Measurements from ENCODE around the gene TNIK. TPM values are rescaled to one million over a fixed set of nuclear protein-coding genes. Genes with fewer than 3 reads are reported as not detected.

The TNIK gene
- total and polyA plus RNA-seq, 4 donors, result 3.7 to 9.8 (median 5.2) TPM

GRCh38 chr3:171335559-171335958, 124.6 kb downstream of the TNIK start:
- Histone ChIP-seq H3K4me3 (ENCODE audit: low read depth in 1 of 3, low read length in 3 of 3) (no peak overlapping the region), H3K27me3 (ENCODE audit: control insufficient read depth in 4 of 4, insufficient read depth in 4 of 4, low read length in 3 of 4) (no peaks in the 10 kb centered on the region), H3K36me3 (ENCODE audit: control insufficient read depth in 4 of 4, insufficient read depth in 3 of 4, low read depth in 1 of 4, low read length in 3 of 4) (no peaks in the 10 kb centered on the region), H3K9ac (ENCODE audit: low read depth in 1 of 2, low read length in 2 of 2) (no peak overlapping the region), H3K9me3 (ENCODE audit: control insufficient read depth in 4 of 4, low read length in 3 of 4) (no peaks in the 10 kb centered on the region), H3K4me1 (ENCODE audit: control insufficient read depth in 4 of 4, insufficient read depth in 4 of 4, low read length in 3 of 4) (peaks cover 6 to 17% (median 14%) of the 10 kb centered on the region in 4 donors), H3K27ac (ENCODE audit: low read depth in 1 of 2, low read length in 2 of 2) (no peak overlapping the region)
- 87% methylated on average over 3 of the region's 3 CpGs for WGBS
- TF ChIP-seq TAF1 (conservative IDR thresholded peaks at IDR 0.05), result no peak
- DNase-seq (ENCODE audit: low spot score), result no peak

- Histone ChIP-seq H3K9ac (ENCODE audit: low read depth in 1 of 2, low read length in 2 of 2) (no peak overlapping the region), H3K27me3 (ENCODE audit: control insufficient read depth in 4 of 4, insufficient read depth in 4 of 4, low read length in 3 of 4) (no peaks in the 10 kb centered on the region), H3K4me3 (ENCODE audit: low read depth in 1 of 3, low read length in 3 of 3) (no peak overlapping the region), H3K27ac (ENCODE audit: low read depth in 1 of 2, low read length in 2 of 2) (no peak overlapping the region), H3K9me3 (ENCODE audit: control insufficient read depth in 4 of 4, low read length in 3 of 4) (no peaks in the 10 kb centered on the region), H3K4me1 (ENCODE audit: control insufficient read depth in 4 of 4, insufficient read depth in 4 of 4, low read length in 3 of 4) (peaks cover 3 to 7% (median 5%) of the 10 kb centered on the region in 4 donors), H3K36me3 (ENCODE audit: control insufficient read depth in 4 of 4, insufficient read depth in 3 of 4, low read depth in 1 of 4, low read length in 3 of 4) (no peaks in the 10 kb centered on the region)
- WGBS, result 30% methylated on average over 2 of the region's 2 CpGs
- DNase-seq (ENCODE audit: low spot score), result no peak
- peak; percentile 59 for TF ChIP-seq YY1 (IDR thresholded peaks at IDR 0.05)
- peak; percentile 10 for TF ChIP-seq SP1 (IDR thresholded peaks at IDR 0.05)
- TF ChIP-seq MAX (IDR thresholded peaks at IDR 0.05), result no peak
- TF ChIP-seq RXRA (IDR thresholded peaks at IDR 0.05), result no peak
- peak in 1 of 2 donors; percentile 38 for TF ChIP-seq RAD21 (IDR thresholded peaks at IDR 0.05)
- TF ChIP-seq HNF4A (conservative IDR thresholded peaks at IDR 0.05), result peak in 1 of 2 donors; percentile 28
- peak; percentile 48 to 49 for TF ChIP-seq JUND (IDR thresholded peaks at IDR 0.05)
Observed at GRCh38 chr3:171334465-171334811, 125.8 kb downstream of the TNIK start.

GRCh38 chr3:171333784-171334464, 126.3 kb downstream of the TNIK start:
- DNase-seq (ENCODE audit: low spot score), result no peak
- Histone ChIP-seq H3K36me3 (ENCODE audit: control insufficient read depth in 4 of 4, insufficient read depth in 3 of 4, low read depth in 1 of 4, low read length in 3 of 4) (no peaks in the 10 kb centered on the region), H3K9me3 (ENCODE audit: control insufficient read depth in 4 of 4, low read length in 3 of 4) (no peaks in the 10 kb centered on the region), H3K27me3 (ENCODE audit: control insufficient read depth in 4 of 4, insufficient read depth in 4 of 4, low read length in 3 of 4) (no peaks in the 10 kb centered on the region), H3K9ac (ENCODE audit: low read depth in 1 of 2, low read length in 2 of 2) (no peak overlapping the region), H3K27ac (ENCODE audit: low read depth in 1 of 2, low read length in 2 of 2) (no peak overlapping the region), H3K4me1 (ENCODE audit: control insufficient read depth in 4 of 4, insufficient read depth in 4 of 4, low read length in 3 of 4) (peaks cover 0 to 5% (median 2%) of the 10 kb centered on the region in 4 donors), H3K4me3 (ENCODE audit: low read depth in 1 of 3, low read length in 3 of 3) (no peak overlapping the region)
- WGBS, result 84% methylated on average over 9 of the region's 9 CpGs
- TF ChIP-seq YY1 (IDR thresholded peaks at IDR 0.05) (no peak), JUND (IDR thresholded peaks at IDR 0.05) (no peak), RXRA (IDR thresholded peaks at IDR 0.05) (no peak), NR2F2 (IDR thresholded peaks at IDR 0.05) (no peak), MAX (IDR thresholded peaks at IDR 0.05) (no peak), HNF4A (conservative IDR thresholded peaks at IDR 0.05) (no peak)

- H3K36me3 ChIP-seq (ENCODE audit: control insufficient read depth in 4 of 4, insufficient read depth in 3 of 4, low read depth in 1 of 4, low read length in 3 of 4), result no peaks in the 10 kb centered on the region
- H3K4me3 ChIP-seq (ENCODE audit: low read depth in 1 of 3, low read length in 3 of 3), result no peak overlapping the region
- 94% methylated on average over 3 of the region's 3 CpGs for WGBS
- no peaks in the 10 kb centered on the region for H3K9me3 ChIP-seq (ENCODE audit: control insufficient read depth in 4 of 4, low read length in 3 of 4)
- no peak overlapping the region for H3K27ac ChIP-seq (ENCODE audit: low read depth in 1 of 2, low read length in 2 of 2)
- H3K9ac ChIP-seq (ENCODE audit: low read depth in 1 of 2, low read length in 2 of 2), result no peak overlapping the region
- no peaks in the 10 kb centered on the region for H3K27me3 ChIP-seq (ENCODE audit: control insufficient read depth in 4 of 4, insufficient read depth in 4 of 4, low read length in 3 of 4)
- H3K4me1 ChIP-seq (ENCODE audit: control insufficient read depth in 4 of 4, insufficient read depth in 4 of 4, low read length in 3 of 4), result peaks cover 0 to 9% (median 4%) of the 10 kb centered on the region in 4 donors
- DNase-seq (ENCODE audit: low spot score), result no peak
- TF ChIP-seq GABPA (IDR thresholded peaks at IDR 0.05 in 1 of 2, conservative IDR thresholded peaks at IDR 0.05 in 1 of 2) (no peak), FOXA2 (IDR thresholded peaks at IDR 0.05) (no peak), NR2F2 (IDR thresholded peaks at IDR 0.05) (no peak), CTCF (IDR thresholded peaks at IDR 0.05; ENCODE audit: low read depth, low read length, missing input control) (no peak), RAD21 (IDR thresholded peaks at IDR 0.05) (no peak), YY1 (IDR thresholded peaks at IDR 0.05) (no peak), SP1 (IDR thresholded peaks at IDR 0.05) (no peak), MAX (IDR thresholded peaks at IDR 0.05) (no peak), RXRA (IDR thresholded peaks at IDR 0.05) (no peak), EGR1 (IDR thresholded peaks at IDR 0.05; ENCODE audit: low read depth in 2 of 2) (no peak), REST (IDR thresholded peaks at IDR 0.05) (no peak), HNF4A (conservative IDR thresholded peaks at IDR 0.05) (no peak), FOXA1 (IDR thresholded peaks at IDR 0.05) (no peak), HNF4G (IDR thresholded peaks at IDR 0.05) (no peak)
Observed at GRCh38 chr3:171330938-171331337, 129.3 kb downstream of the TNIK start.
